K562 (cell line): ENCODE data around the gene OR1N1. TPM values are rescaled to one million over a fixed set of nuclear protein-coding genes. Genes with fewer than 3 reads are reported as not detected.

Experiments used
- ATAC-seq: fragments of 200-7000 bp; cut with Tn5 transposase; 3 replicates; pipeline ENCODE4 v1.9.1; 2020; ENCODE audit warnings: moderate library complexity
- BruUV-seq: library from RNA; stranded (reverse); fragments of 400-500 nt; replicated peaks from 2 replicates; lab custom pipeline; 2021; lab: Mats Ljungman, UMichigan
- CTCF ChIA-PET: fragments of 300-600 bp; formaldehyde crosslinking; extraction: SDS; loops from one replicate; lab custom pipeline; 2021; ENCODE audit warnings: low intra/inter-chr PET ratio; lab: Yijun Ruan, JAX
- POLR2A ChIA-PET: fragments of 300-600, 350-650 bp; sonication (Branson Sonifier 250); formaldehyde crosslinking; extraction: SDS; loops from one replicate; lab custom pipeline; 2021; ENCODE audit warnings: antibody characterized with exemption, inconsistent platforms; lab: Yijun Ruan, JAX
- DNase-seq, 4 experiments: peaks; one replicate each; pipeline versions ENCODE4 v3.0.0 to v3.0.0-alpha.2; 2011 to 2018; ENCODE audit warnings: low spot score in 3 of 4, mixed read lengths in 3 of 4; ENCODE audit errors: extremely low read depth in 1 of 4
- FAIRE-seq: peaks from 2 replicates; lab custom pipeline; 2011; peaks lifted over from hg19 to GRCh38; lab: Jason Lieb, UNC
- H2AFZ ChIP-seq: 2 replicates; pipeline ENCODE4 v1.6.0; 2011; ENCODE audit warnings: low read depth, low read length, control low read depth, inconsistent platforms
- H3K27ac ChIP-seq: fragments of 200-600 bp; 3 replicates; pipeline ENCODE4 v1.8.0; 2011; ENCODE audit warnings: low read depth, mild to moderate bottlenecking, control low read depth, inconsistent platforms, low read length, moderate library complexity, mixed read lengths; ENCODE audit errors: extremely low read depth
- H3K27me3 ChIP-seq, 2 experiments: fragments of 300-600 bp in 1 of 2; 2 replicates in 1 of 2; 3 replicates in 1 of 2; pipeline versions ENCODE4 v1.6.0 to v1.8.0; 2011; ENCODE audit warnings: inconsistent platforms in 2 of 2, low read length in 2 of 2, mild to moderate bottlenecking in 1 of 2, mixed read lengths in 1 of 2, moderate library complexity in 1 of 2; ENCODE audit not compliant: control insufficient read depth in 2 of 2, insufficient read depth in 2 of 2
- H3K36me3 ChIP-seq: fragments of 300-600 bp; 3 replicates; pipeline ENCODE4 v1.8.0; 2011; ENCODE audit warnings: mild to moderate bottlenecking, low read length, inconsistent platforms; ENCODE audit not compliant: control insufficient read depth, insufficient read depth
- H3K4me1 ChIP-seq, 2 experiments: fragments of 200-600 bp in 1 of 2; replicated peaks in 1 of 2; 2 replicates in 1 of 2; 3 replicates in 1 of 2; pipeline versions ENCODE4 v1.5.1 to v1.8.0; 2011; ENCODE audit warnings: inconsistent platforms in 2 of 2, low read length in 2 of 2, mild to moderate bottlenecking in 1 of 2, mixed read lengths in 1 of 2, moderate library complexity in 1 of 2; ENCODE audit not compliant: control insufficient read depth in 2 of 2, insufficient read depth in 2 of 2
- H3K4me2 ChIP-seq: 2 replicates; pipeline ENCODE4 v1.6.1; 2011; ENCODE audit warnings: low read length, control low read depth, inconsistent platforms, mixed read lengths; ENCODE audit not compliant: insufficient read depth
- H3K4me3 ChIP-seq: fragments of 200-600 bp; sonication (generic), shearing (Covaris generic); 2 replicates; pipeline ENCODE4 v1.5.1; 2016; ENCODE audit warnings: control low read depth, inconsistent platforms
- H3K79me2 ChIP-seq: fragments of 200-600 bp; 3 replicates; pipeline ENCODE4 v1.8.0; 2011; ENCODE audit warnings: low read length, inconsistent platforms; ENCODE audit not compliant: control insufficient read depth, insufficient read depth
- H3K9ac ChIP-seq, 2 experiments: 2 replicates each; pipeline versions ENCODE4 v1.6.0 to v1.6.1; 2011; ENCODE audit warnings: low read depth in 2 of 2, low read length in 2 of 2, control low read depth in 1 of 2, inconsistent platforms in 1 of 2, mild to moderate bottlenecking in 1 of 2, mixed read lengths in 1 of 2; ENCODE audit not compliant: insufficient read depth in 1 of 2
- H3K9me1 ChIP-seq: one replicate; pipeline ENCODE4 v1.6.0; 2011; ENCODE audit warnings: inconsistent platforms, mild to moderate bottlenecking, low read length, moderate library complexity; ENCODE audit not compliant: control insufficient read depth, insufficient read depth
- H3K9me3 ChIP-seq: replicated peaks from 2 replicates; pipeline ENCODE4 v1.5.1; 2011; ENCODE audit warnings: low read depth, low read length, inconsistent platforms; ENCODE audit not compliant: control insufficient read depth, insufficient read depth
- H4K20me1 ChIP-seq: replicated peaks from 2 replicates; pipeline ENCODE4 v1.6.1; 2011; ENCODE audit warnings: low read length, inconsistent platforms, mixed read lengths; ENCODE audit not compliant: control insufficient read depth, insufficient read depth
- ETS1 ChIP-seq: conservative IDR thresholded peaks from 2 replicates; pipeline ENCODE4 v1.6.1; 2011; ENCODE audit warnings: low read depth, mild to moderate bottlenecking, low read length; ENCODE audit not compliant: control insufficient read depth
- GABPA ChIP-seq: fragments of 200-800 bp; sonication (Bioruptor generic); conservative IDR thresholded peaks from 2 replicates; pipeline ENCODE4 v1.6.1; 2016; ENCODE audit warnings: low read depth, missing genetic modification characterization, missing compliant biosample characterization
- MCM7 ChIP-seq, 2 experiments: fragments of 450-650 bp; IDR thresholded peaks; 2 replicates each; pipeline ENCODE4 v1.6.1; 2016 to 2018
- NR3C1 ChIP-seq: sonication (generic); formaldehyde crosslinking; IDR thresholded peaks from 2 replicates; pipeline ENCODE4 v1.8.1; 2022; ENCODE audit warnings: missing genetic modification reagents
- RBM25 ChIP-seq: fragments of 200-400 bp; formaldehyde crosslinking; IDR thresholded peaks from 2 replicates; pipeline ENCODE4 v1.6.1; 2018; ENCODE audit warnings: low read length, low read depth, moderate library complexity; ENCODE audit not compliant: severe bottlenecking
- SRF ChIP-seq, 2 experiments: fragments of 250-450, 450-650 bp in 1 of 2; sonication (Bioruptor Pico) in 1 of 2; sonication (generic) in 1 of 2; formaldehyde crosslinking; IDR thresholded peaks; 2 replicates each; pipeline versions ENCODE4 v1.5.0 to v1.5.1; 2020 to 2022; ENCODE audit warnings: mild to moderate bottlenecking in 1 of 2, missing genetic modification reagents in 1 of 2
- ZNF143 ChIP-seq: sonication (generic); formaldehyde crosslinking; IDR thresholded peaks from 2 replicates; pipeline ENCODE4 v1.9.0; 2022; ENCODE audit warnings: mild to moderate bottlenecking, missing genetic modification reagents
- ZNF436 ChIP-seq: fragments of 250-450, 450-650 bp; sonication (Bioruptor Pico); formaldehyde crosslinking; IDR thresholded peaks from 2 replicates; pipeline ENCODE4 v1.7.0; 2020; ENCODE audit warnings: mild to moderate bottlenecking
- WGBS: fragments of 100-300 bp; shearing (Covaris generic); methylation state at CpG from one replicate; pipeline ENCODE4 v1.1.6; 2016; ENCODE audit warnings: low coverage, mixed read lengths; ENCODE audit not compliant: insufficient coverage; ENCODE audit errors: missing lambda C conversion rate; 5-methylcytosine and 5-hydroxymethylcytosine counted together
- in situ Hi-C: fragments of 300-500 bp; cut with MboI; formaldehyde crosslinking; loops from 4 replicates; pipeline ENCODE4 v1.15.0; 2018; ENCODE audit warnings: inconsistent platforms, mixed read lengths
- intact Hi-C: fragments of 100-400 bp; cut with micrococcal nuclease; formaldehyde crosslinking; loops from 2 replicates; pipeline ENCODE4 v1.14.2; 2022
- polyA plus RNA-seq, 8 experiments: library from polyadenylated mRNA; depleted of rRNA in 4 of 8; stranded (reverse) in 5 of 8; unstranded in 3 of 8; fragments of >200 nt; fragmentation: Nextera tagmentation in 2 of 8; fragmentation: Illumina TruSeq in 1 of 8; extraction: Ambion mirVana in 2 of 8; extraction: Trizol in 1 of 8; gene quantifications; 2 replicates each; pipeline versions ENCODE4 v1.2.1 to v1.2.3, GENCODE V29; 2011 to 2014; ENCODE audit warnings: inconsistent platforms in 1 of 8, missing spikeins in 1 of 8
- total RNA-seq, 7 experiments: library from RNA; depleted of rRNA in 6 of 7; stranded (reverse); fragments of >200 nt in 6 of 7; fragmentation: Illumina TruSeq in 2 of 7; extraction: Trizol in 2 of 7; gene quantifications; 2 replicates each; pipeline versions ENCODE4 v1.2.1 to v1.2.3, GENCODE V29; 2011 to 2021; ENCODE audit warnings: low replicate concordance in 1 of 7

The OR1N1 gene
- total and polyA plus RNA-seq, 9 of the 15 experiments (the other 6 are each of a cell fraction or from before 2014, with no cell fraction given), result not detected

- BruUV-seq, result no TSS peak
- ChIA-PET CTCF (no interaction called here), POLR2A (no interaction called here)
- no peak for ATAC-seq
- no peaks in the 10 kb centered on the region for H3K4me1 ChIP-seq
- H2AFZ ChIP-seq, result no peak overlapping the region
- no peak for FAIRE-seq
- no peak for DNase-seq
- no peak overlapping the region for H3K4me3 ChIP-seq
- no peaks in the 10 kb centered on the region for H4K20me1 ChIP-seq
- no peak overlapping the region for H3K4me2 ChIP-seq
- no peaks in the 10 kb centered on the region for H3K9me3 ChIP-seq
- H3K9ac ChIP-seq, result no peak overlapping the region
- in situ Hi-C loops, result no loop called here
- intact Hi-C loops, result no loop called here
- H3K27ac ChIP-seq, result no peak overlapping the region
- WGBS, result 0% methylated on average over 2 of the region's 2 CpGs
- no peaks in the 10 kb centered on the region for H3K36me3 ChIP-seq
- H3K27me3 ChIP-seq, result no peaks in the 10 kb centered on the region
- H3K9me1 ChIP-seq, result no peaks in the 10 kb centered on the region
- TF ChIP-seq RBM25 (no peak), ETS1 (no peak), ZNF143 (CRISPR knock-in tag) (no peak), GABPA (tag) (no peak), ZNF436 (CRISPR knock-in tag) (no peak), MCM7 (IDR thresholded peaks at IDR 0.05) (no peak), SRF (CRISPR knock-in tag; IDR thresholded peaks at IDR 0.05) (no peak), NR3C1 (no peak)
- H3K79me2 ChIP-seq, result no peaks in the 10 kb centered on the region
These were observed 20.1 kb downstream of the OR1N1 start for GRCh38 chr9:122506964-122507363.
